GM19043 (cell line): ENCODE data around the gene SLC45A2.
"Not testable (repeated sequence)": the region's sequence is repeated elsewhere in the genome, so short reads cannot be mapped to it uniquely, and the experiment has no call there.

Experiments
- ATAC-seq: cut with Tn5 transposase; IDR thresholded peaks from one replicate; pipeline ENCODE4 v1.9.1; 2021; ENCODE audit warnings: low read depth; ENCODE audit not compliant: unreplicated experiment

Gene SLC45A2

GRCh38 chr5:33984671-33985124, at the start of gene SLC45A2:
Gene SLC45A2, minus strand, starts transcription at chr5:33984693. Its CDS starts 110 bp downstream, at chr5:33984583.
- no peak for ATAC-seq

GRCh38 chr5:34031966-34032365, 47.5 kb upstream of the SLC45A2 start:
- ATAC-seq, result no peak

- no peak for ATAC-seq
Measured at GRCh38 chr5:34031117-34031516, 46.6 kb upstream of the SLC45A2 start.

- ATAC-seq, result not testable (repeated sequence)
Measured at GRCh38 chr5:34030585-34030984, 46.1 kb upstream of the SLC45A2 start.

- no peak for ATAC-seq
Measured at GRCh38 chr5:34030048-34030447, 45.6 kb upstream of the SLC45A2 start.

- no peak for ATAC-seq
Measured at GRCh38 chr5:34028349-34028748, 43.9 kb upstream of the SLC45A2 start.

- no peak for ATAC-seq
Measured at GRCh38 chr5:34026089-34026761, 41.7 kb upstream of the SLC45A2 start.

GRCh38 chr5:34022121-34022705, 37.7 kb upstream of the SLC45A2 start:
- peak; percentile 90 for ATAC-seq

- ATAC-seq, result no peak
Measured at GRCh38 chr5:34021334-34021733, 36.8 kb upstream of the SLC45A2 start.

GRCh38 chr5:34020726-34021125, 36.2 kb upstream of the SLC45A2 start:
- no peak for ATAC-seq

- no peak for ATAC-seq
Measured at GRCh38 chr5:34017254-34017653, 32.8 kb upstream of the SLC45A2 start.

- ATAC-seq, result no peak
Measured at GRCh38 chr5:34016750-34017149, 32.3 kb upstream of the SLC45A2 start.

- no peak for ATAC-seq
Measured at GRCh38 chr5:34016222-34016621, 31.7 kb upstream of the SLC45A2 start.

GRCh38 chr5:34015120-34015822, 30.8 kb upstream of the SLC45A2 start:
- ATAC-seq, result no peak

GRCh38 chr5:34014626-34015025, 30.1 kb upstream of the SLC45A2 start:
- ATAC-seq, result no peak

- no peak for ATAC-seq
Measured at GRCh38 chr5:34013547-34013946, 29.1 kb upstream of the SLC45A2 start.

- ATAC-seq, result no peak
Measured at GRCh38 chr5:34012791-34013190, 28.3 kb upstream of the SLC45A2 start.

GRCh38 chr5:34011536-34011935, 27.0 kb upstream of the SLC45A2 start:
- no peak for ATAC-seq

GRCh38 chr5:34010146-34010545, 25.7 kb upstream of the SLC45A2 start:
- ATAC-seq, result not testable (repeated sequence)

- no peak for ATAC-seq
Measured at GRCh38 chr5:34009610-34010009, 25.1 kb upstream of the SLC45A2 start.

- no peak for ATAC-seq
Measured at GRCh38 chr5:34008802-34009201, 24.3 kb upstream of the SLC45A2 start.
